NCI-H2081 treated with DMSO at 0.1 percent for 48 hours (cell line): Measurements from ENCODE around the gene SMO.
"Not testable (repeated sequence)": the region's sequence is repeated elsewhere in the genome, so short reads cannot be mapped to it uniquely, and the experiment has no call there.

ENCODE experiments used
- DNase-seq: peaks from one replicate; lab custom pipeline; 2025; lab: John Stamatoyannopoulos, UW

SMO gene

DNA sequence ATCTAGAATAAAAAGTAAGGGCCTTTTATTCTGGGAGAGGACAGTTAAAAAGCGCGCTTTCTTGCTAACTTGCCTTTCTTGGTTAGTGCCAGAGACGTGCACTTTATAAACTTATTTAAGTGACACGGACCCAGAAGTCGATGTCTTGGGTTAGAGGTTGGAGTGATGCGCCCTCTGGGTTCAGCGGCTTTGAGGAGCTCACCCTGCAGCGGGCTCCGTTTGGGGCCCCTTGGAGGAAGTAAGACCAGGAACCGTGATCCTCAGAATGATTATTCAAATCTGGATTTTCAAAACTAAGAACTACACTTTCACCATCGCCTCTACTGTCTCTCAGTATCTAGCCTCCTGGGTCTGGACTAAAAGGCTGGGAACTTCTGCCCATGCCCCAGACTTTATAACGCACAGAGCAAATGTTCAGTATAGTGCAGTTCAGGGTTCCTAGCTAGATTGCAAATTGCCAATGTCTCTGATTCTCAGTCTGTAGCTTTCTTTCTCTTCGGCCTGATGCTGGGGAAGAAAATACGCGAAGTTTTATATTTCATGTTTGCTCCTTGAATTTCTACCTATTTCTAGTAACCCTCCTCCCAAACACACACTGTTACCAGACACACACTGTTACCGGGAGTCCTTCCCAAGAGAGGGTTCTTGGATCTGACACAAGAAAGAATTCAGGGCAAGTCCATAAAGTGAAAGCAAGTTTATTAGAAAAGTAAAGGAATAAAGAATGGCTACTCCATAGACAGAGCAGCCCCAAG is 18.6 kb upstream of the SMO start:
- DNase-seq: no peak

DNA sequence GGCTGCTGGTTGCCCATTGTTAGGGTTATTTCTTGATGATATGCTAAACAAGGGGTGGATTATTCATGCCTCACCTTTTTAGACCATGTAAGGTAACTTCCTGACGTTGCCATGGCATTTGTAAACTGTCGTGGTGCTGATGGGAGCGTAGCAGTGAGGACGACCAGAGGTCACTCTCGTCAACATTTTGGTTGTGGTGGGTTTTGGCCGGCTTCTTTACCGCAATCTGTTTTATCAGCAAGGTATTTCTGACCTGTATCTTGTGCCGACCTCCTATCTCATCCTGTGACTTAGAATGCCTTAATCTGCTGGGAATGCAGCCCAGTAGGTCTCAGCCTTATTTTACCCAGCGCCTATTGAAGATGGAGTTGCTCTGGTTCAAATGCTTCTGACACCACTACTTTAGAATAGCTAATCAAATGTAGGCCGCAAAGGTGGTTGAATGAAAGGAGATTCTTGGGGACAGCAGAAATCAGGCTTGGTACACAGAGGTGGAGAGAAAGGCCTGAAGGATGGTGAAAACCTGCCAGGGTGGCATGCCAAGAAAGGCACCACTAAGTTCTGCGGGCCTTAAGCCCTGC is 17.9 kb upstream of the SMO start:
- no peak for DNase-seq

- not testable (repeated sequence) for DNase-seq
Measured at GRCh38 chr7:129173861-129174260, 14.6 kb upstream of the SMO start.

DNA sequence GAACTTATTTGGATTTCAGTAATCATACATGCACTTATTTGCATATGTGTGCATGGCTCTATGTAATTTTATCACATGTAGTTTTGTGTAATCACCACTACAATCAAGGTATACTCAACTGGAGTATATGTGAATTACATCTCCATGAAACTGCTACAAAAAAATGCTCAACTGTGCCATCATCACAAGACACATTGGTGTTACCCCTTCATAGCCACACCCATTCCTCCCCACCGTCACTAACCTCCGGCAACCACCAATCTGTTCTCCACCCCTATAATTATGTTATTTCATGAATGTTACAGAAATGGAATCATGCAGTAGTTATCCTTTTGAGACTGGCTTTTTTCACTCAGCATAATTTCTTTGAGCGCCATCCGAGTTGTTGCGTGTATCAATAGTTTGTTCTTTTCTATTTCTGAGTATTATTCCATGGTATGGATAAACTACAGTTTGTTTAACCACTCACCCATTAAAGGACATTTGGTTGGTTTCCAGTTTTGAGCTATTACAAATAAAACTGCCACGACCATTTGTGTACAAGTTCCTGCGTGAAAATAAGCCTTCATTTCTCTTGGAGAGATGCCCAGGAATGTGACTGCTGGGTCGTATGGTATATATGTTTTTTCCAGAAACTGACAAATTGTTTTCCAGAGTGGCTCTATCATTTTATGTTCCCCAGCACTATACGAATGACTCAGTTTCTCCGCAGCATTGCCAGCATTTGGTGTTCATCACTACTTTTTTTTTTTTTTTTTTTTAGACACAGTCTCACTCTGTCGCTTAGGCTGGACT is 11.3 kb upstream of the SMO start:
- peak; percentile 64 for DNase-seq

GRCh38 chr7:129184981-129185670 is 3.3 kb upstream of the SMO start:
- no peak for DNase-seq

DNA sequence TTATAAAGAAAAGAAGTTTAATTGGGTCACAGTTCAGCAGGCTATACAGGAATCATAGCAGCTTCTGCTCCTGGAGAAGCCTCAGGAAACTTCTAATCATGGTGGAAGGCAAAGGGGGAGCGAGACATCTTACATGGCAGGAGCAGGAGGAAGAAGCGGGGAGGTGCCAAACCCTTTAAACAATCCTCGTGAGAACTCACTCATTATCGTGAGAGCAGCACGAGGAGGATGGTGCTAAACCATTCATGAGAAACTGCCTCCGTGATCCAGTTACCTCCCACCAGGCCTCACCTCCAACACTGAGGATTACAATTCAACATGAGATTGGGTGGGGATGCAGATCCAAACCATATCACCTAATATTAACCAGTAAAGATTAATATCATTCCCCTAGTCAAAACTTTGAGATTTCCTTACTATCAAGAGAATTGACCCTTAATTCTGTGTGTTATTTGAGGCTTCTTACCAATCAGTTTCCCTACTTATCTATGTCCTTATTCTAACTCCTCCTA is 1.6 kb upstream of the SMO start:
- no peak for DNase-seq

- no peak for DNase-seq
Measured at GRCh38 chr7:129187681-129188371, 607 bp upstream of the SMO start.

GRCh38 chr7:129188892-129189660 is 643 bp downstream of the SMO start:
- no peak for DNase-seq

GRCh38 chr7:129189661-129190310 is 1.4 kb downstream of the SMO start:
- DNase-seq: no peak

DNA sequence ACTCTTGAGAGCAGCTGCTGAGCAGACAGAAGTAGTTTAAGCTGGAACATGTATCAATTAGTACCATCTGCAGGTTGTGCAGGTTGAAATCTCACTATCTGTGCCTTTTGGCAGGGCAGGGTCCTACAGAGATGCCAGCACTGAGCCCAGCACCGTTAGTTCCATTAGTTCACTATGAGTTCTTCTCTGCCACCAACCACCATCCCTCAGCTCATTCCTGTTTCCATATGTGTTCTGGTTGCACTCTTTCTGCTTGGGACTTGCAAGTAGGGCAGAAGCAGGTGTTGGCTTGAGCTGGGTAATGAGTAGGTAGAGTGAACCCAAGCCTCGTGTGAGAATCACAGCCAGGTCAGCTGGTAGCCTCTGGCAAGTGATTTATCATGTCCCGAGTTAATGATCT is 2.8 kb downstream of the SMO start:
- no peak for DNase-seq

DNA sequence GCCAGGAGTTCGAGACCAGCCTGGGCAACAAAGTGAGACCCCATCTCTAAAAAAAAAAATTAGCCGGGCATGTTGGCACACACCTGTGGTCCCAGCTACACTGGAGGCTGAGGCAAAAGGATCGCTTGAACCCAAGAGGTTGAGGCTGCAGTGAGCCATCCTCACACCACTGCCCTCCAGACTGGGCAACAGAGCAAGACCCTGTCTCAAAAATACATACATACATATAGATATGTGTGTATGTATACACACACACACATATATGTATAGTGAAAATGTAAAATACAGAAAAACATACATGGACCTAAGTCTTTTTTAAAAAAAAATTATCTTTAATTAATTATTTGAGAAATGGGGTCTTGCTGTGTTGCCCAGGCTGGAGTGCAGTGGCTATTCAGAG is 5.5 kb downstream of the SMO start:
- no peak for DNase-seq

GRCh38 chr7:129197771-129198170 is 9.3 kb downstream of the SMO start:
- no peak for DNase-seq

GRCh38 chr7:129199406-129199805 is 11.0 kb downstream of the SMO start:
- no peak for DNase-seq

DNA sequence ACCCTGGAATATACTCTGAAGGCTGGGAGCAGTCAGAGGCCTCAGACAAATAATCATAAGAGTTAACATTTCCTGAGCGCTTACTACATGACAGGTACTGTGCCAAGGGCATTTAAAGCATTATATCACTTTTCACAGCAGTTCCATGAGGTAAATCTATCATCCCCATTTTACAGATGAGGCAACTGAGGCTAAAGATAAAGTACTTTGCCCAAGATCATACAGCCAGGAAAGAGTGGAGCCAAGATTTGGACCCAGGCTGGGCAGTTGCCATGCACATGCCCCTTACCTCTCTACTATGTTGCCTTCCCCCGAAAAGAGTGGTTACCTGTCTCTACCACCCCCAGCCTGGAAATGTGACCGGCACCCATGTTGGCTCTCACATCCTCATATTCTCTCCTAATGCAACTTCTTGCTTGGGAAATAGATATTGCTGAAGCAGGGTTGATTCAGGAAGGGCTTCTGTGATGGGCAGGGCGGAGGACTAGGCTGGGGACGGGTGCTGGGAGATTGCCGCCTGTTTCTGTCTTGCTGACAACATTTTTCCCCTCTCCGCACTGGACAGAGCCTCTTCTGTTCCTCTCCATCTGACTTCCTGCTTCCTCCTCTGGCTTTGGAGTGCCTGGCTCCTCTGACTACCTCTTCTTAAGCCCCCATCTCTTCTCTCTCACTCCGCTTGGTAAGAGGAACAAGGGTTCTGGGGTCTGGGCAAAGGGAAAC is 13.8 kb downstream of the SMO start:
- DNase-seq: no peak

GRCh38 chr7:129203050-129203741 is 14.8 kb downstream of the SMO start:
- no peak for DNase-seq

DNA sequence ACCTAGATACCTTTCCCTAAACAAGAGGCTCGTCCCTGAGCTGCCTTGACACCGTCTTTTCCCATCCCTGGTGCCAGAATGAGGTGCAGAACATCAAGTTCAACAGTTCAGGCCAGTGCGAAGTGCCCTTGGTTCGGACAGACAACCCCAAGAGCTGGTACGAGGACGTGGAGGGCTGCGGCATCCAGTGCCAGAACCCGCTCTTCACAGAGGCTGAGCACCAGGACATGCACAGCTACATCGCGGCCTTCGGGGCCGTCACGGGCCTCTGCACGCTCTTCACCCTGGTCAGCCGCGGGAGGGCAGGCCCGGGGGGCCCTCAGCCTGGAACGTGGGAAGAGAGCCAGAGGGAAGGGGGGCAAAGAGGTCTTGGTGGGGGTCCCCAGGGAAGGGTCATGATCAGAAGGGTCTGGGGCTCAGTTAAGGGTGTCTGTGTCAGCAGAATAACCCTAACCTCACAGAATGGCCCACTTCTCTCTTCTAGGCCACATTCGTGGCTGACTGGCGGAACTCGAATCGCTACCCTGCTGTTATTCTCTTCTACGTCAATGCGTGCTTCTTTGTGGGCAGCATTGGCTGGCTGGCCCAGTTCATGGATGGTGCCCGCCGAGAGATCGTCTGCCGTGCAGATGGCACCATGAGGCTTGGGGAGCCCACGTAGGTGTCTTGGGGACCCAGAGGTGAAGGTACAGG is 16.8 kb downstream of the SMO start:
- no peak for DNase-seq

DNA sequence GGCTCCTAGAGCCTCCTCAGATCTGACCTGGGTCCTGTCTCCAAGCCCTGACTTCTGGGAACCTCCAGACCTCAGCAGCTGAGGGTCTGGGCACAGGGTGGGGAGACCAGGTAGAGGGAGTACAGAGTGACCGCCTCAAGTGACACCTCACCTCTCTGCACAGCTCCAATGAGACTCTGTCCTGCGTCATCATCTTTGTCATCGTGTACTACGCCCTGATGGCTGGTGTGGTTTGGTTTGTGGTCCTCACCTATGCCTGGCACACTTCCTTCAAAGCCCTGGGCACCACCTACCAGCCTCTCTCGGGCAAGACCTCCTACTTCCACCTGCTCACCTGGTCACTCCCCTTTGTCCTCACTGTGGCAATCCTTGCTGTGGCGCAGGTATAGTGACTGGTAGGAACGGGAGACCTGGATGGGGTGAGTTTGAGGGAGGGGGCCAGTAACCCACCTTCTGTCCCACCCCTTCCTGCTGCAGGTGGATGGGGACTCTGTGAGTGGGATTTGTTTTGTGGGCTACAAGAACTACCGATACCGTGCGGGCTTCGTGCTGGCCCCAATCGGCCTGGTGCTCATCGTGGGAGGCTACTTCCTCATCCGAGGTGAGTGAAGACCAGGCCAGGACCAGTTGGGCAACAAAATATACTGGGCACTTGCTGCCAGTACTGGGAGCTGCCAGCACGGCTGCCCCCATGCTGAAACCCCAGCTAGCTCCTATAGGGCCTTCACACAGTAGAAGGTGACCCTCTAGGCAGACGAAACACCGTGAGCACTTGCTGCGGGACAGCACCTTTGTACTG is 17.8 kb downstream of the SMO start:
- no peak for DNase-seq

- DNase-seq: no peak
Measured at GRCh38 chr7:129208667-129209066, 20.2 kb downstream of the SMO start.
